A549 (cell line): ENCODE results near the gene CHI3L1.

Experiments
- CTCF ChIP-seq: fragments of >200 bp; sonication (Bioruptor Twin); formaldehyde crosslinking; IDR thresholded peaks from 3 replicates; pipeline ENCODE4 v1.5.1; 2016
- EP300 ChIP-seq, 2 experiments: fragments of >200 bp; sonication (Bioruptor Twin); formaldehyde crosslinking; IDR thresholded peaks; 2 replicates in 1 of 2; 3 replicates in 1 of 2; pipeline ENCODE4 v1.6.1; 2016 to 2017
- RAD21 ChIP-seq, 2 experiments: fragments of >200 bp in 1 of 2; sonication (Bioruptor Twin) in 1 of 2; formaldehyde crosslinking in 1 of 2; IDR thresholded peaks in 1 of 2; conservative IDR thresholded peaks in 1 of 2; 2 replicates in 1 of 2; 3 replicates in 1 of 2; pipeline ENCODE4 v1.6.1; 2012 to 2018; ENCODE audit warnings: inconsistent platforms in 1 of 2
- RFX5 ChIP-seq: fragments of 450-650 bp; IDR thresholded peaks from 2 replicates; pipeline ENCODE4 v1.7.1; 2014; ENCODE audit warnings: antibody characterized with exemption, mild to moderate bottlenecking, moderate library complexity

- TF ChIP-seq RAD21 (conservative IDR thresholded peaks at IDR 0.05 in 1 of 2, IDR thresholded peaks at IDR 0.05 in 1 of 2) (no peak), CTCF (no peak), RFX5 (no peak), EP300 (IDR thresholded peaks at IDR 0.05) (no peak)
Observed at GRCh38 chr1:203200916-203201315, 14.4 kb upstream of the CHI3L1 start.
